SU-DHL-6 (cell line): ENCODE measurements around the gene SLC6A13.

Experiments used
- CTCF ChIP-seq: fragments of 200-600 bp; sonication (generic); IDR thresholded peaks from one replicate; pipeline ENCODE4 v1.5.1; 2017; ENCODE audit warnings: antibody characterized with exemption, mild to moderate bottlenecking, low read length, moderate library complexity; ENCODE audit not compliant: insufficient read depth, poor library complexity, severe bottlenecking
- EZH2phosphoT487 ChIP-seq: fragments of 200-600 bp; sonication (generic), shearing (Covaris generic); conservative IDR thresholded peaks from 2 replicates; pipeline ENCODE4 v1.6.1; 2018; ENCODE audit warnings: mild to moderate bottlenecking, antibody characterized with exemption, low read length, moderate library complexity, mixed read lengths

GRCh38 chr12:227923-228845, 34.5 kb downstream of the SLC6A13 start:
- no peak for TF ChIP-seq CTCF
- no peak for TF ChIP-seq EZH2phosphoT487
